Activated naive CD4-positive, alpha-beta T cell treated with anti-CD3 and anti-CD28 coated beads for 36 hours (primary cell): ENCODE measurements around the gene NOS2. TPM values are rescaled to one million over a fixed set of nuclear protein-coding genes. Genes with fewer than 3 reads are reported as not detected.
"Not testable (repeated sequence)": the region's sequence is repeated elsewhere in the genome, so short reads cannot be mapped to it uniquely, and the experiment has no call there.

Experiments used
- CTCF ChIA-PET: fragments of 350-600 bp; sonication (Branson Sonifier 250); formaldehyde crosslinking; loops from one replicate; lab custom pipeline; 2021; ENCODE audit warnings: antibody characterized with exemption; lab: Charles Lee
- DNase-seq: peaks from one replicate; pipeline ENCODE4 v3.0.0-alpha.2; 2020
- H3K27ac Mint-ChIP-seq: one replicate; pipeline ENCODE4 v1.8.0; 2021; ENCODE audit warnings: mild to moderate bottlenecking, mixed read lengths
- H3K27me3 Mint-ChIP-seq: one replicate; pipeline ENCODE4 v1.8.0; 2021; ENCODE audit warnings: low read depth, mixed read lengths
- H3K36me3 Mint-ChIP-seq: one replicate; pipeline ENCODE4 v1.8.0; 2021; ENCODE audit warnings: low read depth, mixed read lengths
- H3K4me1 Mint-ChIP-seq: one replicate; pipeline ENCODE4 v1.8.0; 2021; ENCODE audit warnings: low read depth, mixed read lengths
- H3K4me3 Mint-ChIP-seq: one replicate; pipeline ENCODE4 v1.8.0; 2021; ENCODE audit warnings: mild to moderate bottlenecking, moderate library complexity, mixed read lengths
- H3K9me3 Mint-ChIP-seq: one replicate; pipeline ENCODE4 v1.8.0; 2021; ENCODE audit warnings: mixed read lengths
- intact Hi-C: fragments of 100-400 bp; cut with micrococcal nuclease; formaldehyde crosslinking; loops from one replicate; pipeline ENCODE4 v1.15.1; 2023
- total RNA-seq, 2 experiments: library from RNA; stranded (reverse); gene quantifications; one replicate each; pipeline ENCODE4 v1.2.3, GENCODE V29; 2021

NOS2 gene
- total RNA-seq, 2 experiments from 2014 or later = 0.05 to 0.07 TPM

- H3K36me3 Mint-ChIP-seq, H3K4me1 Mint-ChIP-seq, H3K9me3 Mint-ChIP-seq, H3K4me3 Mint-ChIP-seq, H3K27ac Mint-ChIP-seq, H3K27me3 Mint-ChIP-seq, DNase-seq: not testable (repeated sequence)
- CTCF ChIA-PET = interaction anchor here (1.0 to 10.4 kb wide), 9 partner anchors 24 to 491 kb away, joined by 3 to 213 read pairs (median 8); no protein-coding TSS in a partner anchor
- intact Hi-C loops = loop anchor here (1.0 kb wide), 4 partner anchors 44 to 490 kb away; partner anchors contain the start of gene LYRM9
These were observed 39.4 kb downstream of the NOS2 start for GRCh38 chr17:27760931-27761330.

- Mint-ChIP-seq H3K4me3 (no peak overlapping the region), H3K4me1 (no peaks in the 10 kb centered on the region), H3K9me3 (no peaks in the 10 kb centered on the region), H3K27me3 (no peaks in the 10 kb centered on the region), H3K27ac (no peak overlapping the region), H3K36me3 (no peaks in the 10 kb centered on the region)
- CTCF ChIA-PET = interaction anchor here (0.6 to 10.4 kb wide), 17 partner anchors 10 to 492 kb away, joined by 3 to 213 read pairs (median 4); no protein-coding TSS in a partner anchor
- peak; percentile 83 for DNase-seq
- intact Hi-C loops = loop anchor here (1.0 kb wide), 4 partner anchors 45 to 491 kb away; partner anchors contain the start of gene LYRM9
These were observed 40.1 kb downstream of the NOS2 start for GRCh38 chr17:27760069-27760885.

GRCh38 chr17:27759528-27759927 lies 40.8 kb downstream of the NOS2 start:
- no peaks in the 10 kb centered on the region for H3K27me3 Mint-ChIP-seq
- no peak for DNase-seq
- no peaks in the 10 kb centered on the region for H3K36me3 Mint-ChIP-seq
- no peak overlapping the region for H3K4me3 Mint-ChIP-seq
- CTCF ChIA-PET = interaction anchor here (0.6 to 10.4 kb wide), 17 partner anchors 11 to 493 kb away, joined by 3 to 213 read pairs (median 4); no protein-coding TSS in a partner anchor
- no peaks in the 10 kb centered on the region for H3K4me1 Mint-ChIP-seq
- no peaks in the 10 kb centered on the region for H3K9me3 Mint-ChIP-seq
- H3K27ac Mint-ChIP-seq = no peak overlapping the region
- intact Hi-C loops = loop anchor here (5.0 kb wide), 1 partner anchor 522 kb away; no protein-coding TSS in a partner anchor

GRCh38 chr17:27756467-27757371 lies 43.6 kb downstream of the NOS2 start:
- CTCF ChIA-PET = interaction anchor here (0.5 to 10.4 kb wide), 31 partner anchors 10 to 520 kb away, joined by 3 to 213 read pairs (median 4); partner anchors contain the start of gene LYRM9
- intact Hi-C loops = loop anchor here (1.0 to 5.0 kb wide), 3 partner anchors 102 to 519 kb away; no protein-coding TSS in a partner anchor

GRCh38 chr17:27755706-27756466 lies 44.4 kb downstream of the NOS2 start:
- H3K36me3 Mint-ChIP-seq = no peaks in the 10 kb centered on the region
- no peaks in the 10 kb centered on the region for H3K9me3 Mint-ChIP-seq
- DNase-seq = no peak
- H3K27ac Mint-ChIP-seq = no peak overlapping the region
- no peaks in the 10 kb centered on the region for H3K27me3 Mint-ChIP-seq
- H3K4me1 Mint-ChIP-seq = no peaks in the 10 kb centered on the region
- CTCF ChIA-PET = interaction anchor here (0.5 to 10.4 kb wide), 24 partner anchors 9 to 519 kb away, joined by 3 to 213 read pairs (median 4); partner anchors contain the start of gene LYRM9
- H3K4me3 Mint-ChIP-seq = no peak overlapping the region
- intact Hi-C loops = loop anchor here (1.0 to 5.0 kb wide), 3 partner anchors 102 to 519 kb away; no protein-coding TSS in a partner anchor

More at GRCh38 chr17:27756467-27757371, 43.6 kb downstream of the NOS2 start:
- no peak overlapping the region for H3K27ac Mint-ChIP-seq
- no peaks in the 10 kb centered on the region for H3K36me3 Mint-ChIP-seq
- DNase-seq = peak; percentile 74
- no peaks in the 10 kb centered on the region for H3K9me3 Mint-ChIP-seq
- no peak overlapping the region for H3K4me3 Mint-ChIP-seq
- no peaks in the 10 kb centered on the region for H3K4me1 Mint-ChIP-seq
- H3K27me3 Mint-ChIP-seq = no peaks in the 10 kb centered on the region

GRCh38 chr17:27754549-27754948 lies 45.8 kb downstream of the NOS2 start:
- Mint-ChIP-seq H3K4me3 (no peak overlapping the region), H3K27me3 (no peaks in the 10 kb centered on the region), H3K27ac (no peak overlapping the region), H3K4me1 (no peaks in the 10 kb centered on the region), H3K9me3 (no peaks in the 10 kb centered on the region), H3K36me3 (no peaks in the 10 kb centered on the region)
- intact Hi-C loops = no loop called here
- DNase-seq = no peak
- CTCF ChIA-PET = interaction anchor here (0.6 to 10.4 kb wide), 6 partner anchors 17 to 126 kb away, joined by 3 to 213 read pairs (median 4); no protein-coding TSS in a partner anchor

GRCh38 chr17:27753726-27754125 lies 46.6 kb downstream of the NOS2 start:
- H3K4me1 Mint-ChIP-seq, intact Hi-C loops, H3K4me3 Mint-ChIP-seq, H3K27ac Mint-ChIP-seq, H3K36me3 Mint-ChIP-seq, DNase-seq, H3K9me3 Mint-ChIP-seq, H3K27me3 Mint-ChIP-seq: not testable (repeated sequence)
- CTCF ChIA-PET = interaction anchor here (1.0 to 2.0 kb wide), 3 partner anchors 99 to 151 kb away, joined by 3 to 9 read pairs (median 4); no protein-coding TSS in a partner anchor

- H3K9me3 Mint-ChIP-seq, H3K4me3 Mint-ChIP-seq, H3K27me3 Mint-ChIP-seq, DNase-seq, H3K27ac Mint-ChIP-seq, H3K36me3 Mint-ChIP-seq, H3K4me1 Mint-ChIP-seq, intact Hi-C loops: not testable (repeated sequence)
- CTCF ChIA-PET = interaction anchor here (0.6 to 2.0 kb wide), 4 partner anchors 96 to 150 kb away, joined by 3 to 9 read pairs (median 3); no protein-coding TSS in a partner anchor
These were observed 47.3 kb downstream of the NOS2 start for GRCh38 chr17:27752831-27753619.

GRCh38 chr17:27751622-27752490 lies 48.5 kb downstream of the NOS2 start:
- H3K27me3 Mint-ChIP-seq = no peaks in the 10 kb centered on the region
- no peaks in the 10 kb centered on the region for H3K4me1 Mint-ChIP-seq
- CTCF ChIA-PET = interaction anchor here (0.7 to 1.1 kb wide), 2 partner anchors 95 to 97 kb away, joined by 3 read pairs; no protein-coding TSS in a partner anchor
- no peaks in the 10 kb centered on the region for H3K9me3 Mint-ChIP-seq
- H3K27ac Mint-ChIP-seq = no peak overlapping the region
- no peaks in the 10 kb centered on the region for H3K36me3 Mint-ChIP-seq
- intact Hi-C loops = no loop called here
- no peak overlapping the region for H3K4me3 Mint-ChIP-seq
- DNase-seq = no peak

- intact Hi-C loops = no loop called here
- H3K27me3 Mint-ChIP-seq = no peaks in the 10 kb centered on the region
- CTCF ChIA-PET = interaction anchor here (1.1 kb wide), 1 partner anchor 97 kb away, joined by 3 read pairs; no protein-coding TSS in a partner anchor
- no peaks in the 10 kb centered on the region for H3K9me3 Mint-ChIP-seq
- H3K27ac Mint-ChIP-seq = no peak overlapping the region
- no peaks in the 10 kb centered on the region for H3K36me3 Mint-ChIP-seq
- DNase-seq = no peak
- H3K4me3 Mint-ChIP-seq = no peak overlapping the region
- no peaks in the 10 kb centered on the region for H3K4me1 Mint-ChIP-seq
These were observed 49.2 kb downstream of the NOS2 start for GRCh38 chr17:27751166-27751565.
